ENCODE data around the gene ALKBH2.
"Not testable (repeated sequence)": the region's sequence is repeated elsewhere in the genome, so short reads cannot be mapped to it uniquely, and the experiment has no call there.

DNA sequence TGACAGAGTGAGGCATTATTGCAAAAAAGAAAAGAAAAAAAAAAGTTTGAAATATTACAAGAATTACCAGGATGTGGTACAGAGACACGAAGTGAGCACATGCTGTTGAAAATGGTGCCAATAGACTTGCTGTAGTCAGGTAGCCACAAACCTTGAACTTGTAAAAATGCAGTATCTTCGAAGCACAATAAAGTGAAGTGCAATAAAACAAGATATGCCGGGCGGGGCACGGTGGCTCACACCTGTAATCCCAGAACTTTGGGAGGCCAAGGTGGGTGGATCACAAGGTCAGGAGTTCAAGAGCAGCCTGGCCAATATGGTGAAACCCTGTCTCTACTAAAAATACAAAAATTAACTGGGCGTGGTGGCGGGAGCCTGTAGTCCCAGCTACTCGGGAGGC is 43.5 kb downstream of the ALKBH2 start:
- TF ChIP-seq, protein P1, sequence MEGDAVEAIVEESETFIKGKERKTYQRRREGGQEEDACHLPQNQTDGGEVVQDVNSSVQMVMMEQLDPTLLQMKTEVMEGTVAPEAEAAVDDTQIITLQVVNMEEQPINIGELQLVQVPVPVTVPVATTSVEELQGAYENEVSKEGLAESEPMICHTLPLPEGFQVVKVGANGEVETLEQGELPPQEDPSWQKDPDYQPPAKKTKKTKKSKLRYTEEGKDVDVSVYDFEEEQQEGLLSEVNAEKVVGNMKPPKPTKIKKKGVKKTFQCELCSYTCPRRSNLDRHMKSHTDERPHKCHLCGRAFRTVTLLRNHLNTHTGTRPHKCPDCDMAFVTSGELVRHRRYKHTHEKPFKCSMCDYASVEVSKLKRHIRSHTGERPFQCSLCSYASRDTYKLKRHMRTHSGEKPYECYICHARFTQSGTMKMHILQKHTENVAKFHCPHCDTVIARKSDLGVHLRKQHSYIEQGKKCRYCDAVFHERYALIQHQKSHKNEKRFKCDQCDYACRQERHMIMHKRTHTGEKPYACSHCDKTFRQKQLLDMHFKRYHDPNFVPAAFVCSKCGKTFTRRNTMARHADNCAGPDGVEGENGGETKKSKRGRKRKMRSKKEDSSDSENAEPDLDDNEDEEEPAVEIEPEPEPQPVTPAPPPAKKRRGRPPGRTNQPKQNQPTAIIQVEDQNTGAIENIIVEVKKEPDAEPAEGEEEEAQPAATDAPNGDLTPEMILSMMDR (IDR thresholded peaks at IDR 0.05; ENCODE audit: poor library complexity) = not testable (repeated sequence)
- TF ChIP-seq EZH2 (IDR thresholded peaks at IDR 0.05; ENCODE audit: borderline replicate concordance) = not testable (repeated sequence)
